AG09309 (cell line): ENCODE measurements around the gene PRLR.
"Not testable (repeated sequence)": the region's sequence is repeated elsewhere in the genome, so short reads cannot be mapped to it uniquely, and the experiment has no call there.

Source experiments
- DNase-seq: peaks from one replicate; pipeline ENCODE4 v3.0.0-alpha.2; 2010; ENCODE audit warnings: low read depth
- H3K4me3 ChIP-seq: 2 replicates; pipeline ENCODE4 v1.5.1; 2011; ENCODE audit warnings: mild to moderate bottlenecking, low read depth, low read length, moderate library complexity; ENCODE audit not compliant: control insufficient read depth
- TF ChIP-seq, protein P1 (sequence below): IDR thresholded peaks from 2 replicates; pipeline ENCODE4 v1.5.1; 2011; ENCODE audit warnings: mild to moderate bottlenecking, low read depth, low read length, inconsistent platforms; ENCODE audit not compliant: insufficient read depth, control insufficient read depth; ENCODE audit errors: missing control alignments

PRLR gene

GRCh38 chr5:35117967-35118366 is 112.3 kb downstream of the PRLR start:
- TF ChIP-seq, protein P1, sequence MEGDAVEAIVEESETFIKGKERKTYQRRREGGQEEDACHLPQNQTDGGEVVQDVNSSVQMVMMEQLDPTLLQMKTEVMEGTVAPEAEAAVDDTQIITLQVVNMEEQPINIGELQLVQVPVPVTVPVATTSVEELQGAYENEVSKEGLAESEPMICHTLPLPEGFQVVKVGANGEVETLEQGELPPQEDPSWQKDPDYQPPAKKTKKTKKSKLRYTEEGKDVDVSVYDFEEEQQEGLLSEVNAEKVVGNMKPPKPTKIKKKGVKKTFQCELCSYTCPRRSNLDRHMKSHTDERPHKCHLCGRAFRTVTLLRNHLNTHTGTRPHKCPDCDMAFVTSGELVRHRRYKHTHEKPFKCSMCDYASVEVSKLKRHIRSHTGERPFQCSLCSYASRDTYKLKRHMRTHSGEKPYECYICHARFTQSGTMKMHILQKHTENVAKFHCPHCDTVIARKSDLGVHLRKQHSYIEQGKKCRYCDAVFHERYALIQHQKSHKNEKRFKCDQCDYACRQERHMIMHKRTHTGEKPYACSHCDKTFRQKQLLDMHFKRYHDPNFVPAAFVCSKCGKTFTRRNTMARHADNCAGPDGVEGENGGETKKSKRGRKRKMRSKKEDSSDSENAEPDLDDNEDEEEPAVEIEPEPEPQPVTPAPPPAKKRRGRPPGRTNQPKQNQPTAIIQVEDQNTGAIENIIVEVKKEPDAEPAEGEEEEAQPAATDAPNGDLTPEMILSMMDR, result no peak
- no peak overlapping the region for H3K4me3 ChIP-seq
- DNase-seq, result peak; percentile 63

- TF ChIP-seq, protein P1, result no peak
- DNase-seq, result no peak
- no peak overlapping the region for H3K4me3 ChIP-seq
These were observed 114.4 kb downstream of the PRLR start for GRCh38 chr5:35115920-35116319.

GRCh38 chr5:35114698-35115097 is 115.6 kb downstream of the PRLR start:
- TF ChIP-seq, protein P1, result no peak
- no peak overlapping the region for H3K4me3 ChIP-seq
- no peak for DNase-seq

DNA sequence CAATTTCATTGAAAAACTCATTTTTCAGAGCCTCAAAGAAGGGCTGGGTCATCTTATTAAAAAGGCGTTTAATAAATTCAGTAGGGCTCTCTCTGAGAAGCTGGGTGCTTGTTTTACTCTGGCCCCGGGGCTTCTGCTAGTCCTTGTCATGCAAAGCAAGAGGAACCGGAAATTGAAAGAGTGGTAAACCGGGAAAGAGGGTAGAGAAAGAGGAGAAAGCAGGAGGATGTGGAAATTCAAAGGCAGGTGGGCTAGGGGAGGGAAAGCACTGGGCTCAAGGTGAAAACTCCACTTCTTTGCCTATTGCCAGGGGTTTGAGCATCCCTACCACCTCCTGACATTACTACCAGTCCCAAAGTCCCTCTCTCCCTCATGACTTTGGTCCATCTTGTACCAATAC is 118.0 kb downstream of the PRLR start:
- H3K4me3 ChIP-seq, result no peak overlapping the region
- DNase-seq, result no peak
- TF ChIP-seq, protein P1, result no peak

DNA sequence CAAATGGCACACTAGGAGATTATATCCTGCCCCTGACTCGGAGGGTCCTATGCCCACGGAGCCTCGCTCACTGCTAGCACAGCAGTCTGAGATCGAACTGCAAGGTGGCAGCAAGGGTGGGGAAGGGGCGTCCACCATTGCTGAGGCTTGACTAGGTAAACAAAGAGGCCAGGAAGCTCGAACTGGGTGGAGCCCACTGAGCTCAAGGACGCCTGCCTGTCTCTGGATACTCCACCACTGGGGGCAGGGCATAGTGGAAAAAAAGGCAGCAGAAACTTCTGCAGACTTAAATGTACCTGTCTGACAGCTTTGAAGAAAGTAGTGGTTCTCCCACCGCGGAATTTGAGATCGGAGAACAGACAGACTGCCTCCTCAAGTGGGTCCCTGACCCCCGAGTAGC is 125.7 kb downstream of the PRLR start:
- not testable (repeated sequence) for DNase-seq, H3K4me3 ChIP-seq

DNA sequence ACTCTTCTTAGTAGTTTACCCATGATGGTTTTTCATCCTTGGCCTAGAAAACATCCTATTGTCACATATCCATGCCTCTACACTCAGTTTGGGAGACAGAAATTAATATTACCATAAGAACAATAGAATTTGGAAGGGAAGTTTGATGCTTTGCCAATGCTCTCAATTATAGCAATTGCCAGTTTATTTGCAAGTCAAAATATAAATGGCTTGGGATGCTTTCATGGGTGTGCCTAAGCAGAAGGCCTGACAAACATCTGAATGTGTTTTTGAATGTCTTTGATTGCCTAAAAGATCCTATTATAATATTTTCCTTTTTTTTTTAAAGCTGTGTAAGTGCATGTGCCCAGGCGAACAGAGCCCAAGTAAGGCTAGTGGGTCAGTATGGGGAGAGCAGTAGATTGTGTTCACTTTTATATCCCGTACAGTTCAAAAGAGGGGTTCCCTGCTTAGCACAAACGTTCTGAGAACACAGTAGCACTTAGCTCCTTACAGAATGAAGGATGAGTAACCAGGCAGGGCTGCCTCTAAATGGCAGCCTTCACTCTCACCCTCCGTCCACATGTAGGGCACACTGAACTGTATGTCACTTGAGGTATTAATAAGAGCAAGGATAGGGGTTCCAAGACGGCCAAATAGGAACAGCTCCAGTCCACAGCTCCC is 126.5 kb downstream of the PRLR start:
- TF ChIP-seq, protein P1, result no peak
- no peak for DNase-seq
- H3K4me3 ChIP-seq, result no peak overlapping the region

DNA sequence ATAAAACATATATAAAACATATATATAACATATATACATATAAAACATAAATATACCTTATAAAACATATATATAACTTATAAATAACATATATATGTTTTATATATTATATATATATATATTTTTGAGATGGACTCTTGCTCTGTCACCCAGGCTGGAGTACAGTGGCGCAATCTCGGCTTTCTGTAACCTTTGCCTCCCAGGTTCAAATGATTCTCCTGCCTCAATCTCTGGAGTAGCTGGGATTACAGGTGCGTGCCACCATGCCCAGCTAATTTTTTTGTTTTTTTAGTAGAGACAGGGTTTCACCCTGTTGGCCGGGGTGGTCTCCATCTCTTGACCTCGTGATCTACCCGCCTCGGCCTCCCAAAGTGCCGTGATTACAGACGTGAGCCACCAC is 128.6 kb downstream of the PRLR start:
- not testable (repeated sequence) for H3K4me3 ChIP-seq, DNase-seq

DNA sequence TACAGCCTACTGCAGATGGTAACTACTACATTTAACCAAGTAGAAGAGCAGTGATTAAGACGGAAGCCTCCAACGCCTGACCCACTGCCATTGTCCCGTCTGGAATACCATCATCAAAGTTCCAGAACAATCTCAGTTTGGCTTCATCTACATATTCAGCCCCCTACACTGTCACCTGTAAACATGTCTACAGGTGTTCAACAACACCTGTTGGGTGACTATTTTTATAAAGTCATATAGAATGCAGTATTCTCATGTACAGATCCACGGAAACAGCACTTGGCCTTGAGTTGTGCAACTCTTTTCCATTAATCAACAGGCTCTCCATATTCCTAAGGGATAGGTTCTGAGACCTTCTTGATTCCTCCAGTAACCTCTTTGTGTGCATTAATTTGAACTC is 129.3 kb downstream of the PRLR start:
- DNase-seq, result no peak
- H3K4me3 ChIP-seq, result no peak overlapping the region
- TF ChIP-seq, protein P1, result no peak
